ENCODE measurements around the gene OR2T3.
"Not testable (repeated sequence)": the region's sequence is repeated elsewhere in the genome, so short reads cannot be mapped to it uniquely, and the experiment has no call there.

Gene OR2T3

DNA sequence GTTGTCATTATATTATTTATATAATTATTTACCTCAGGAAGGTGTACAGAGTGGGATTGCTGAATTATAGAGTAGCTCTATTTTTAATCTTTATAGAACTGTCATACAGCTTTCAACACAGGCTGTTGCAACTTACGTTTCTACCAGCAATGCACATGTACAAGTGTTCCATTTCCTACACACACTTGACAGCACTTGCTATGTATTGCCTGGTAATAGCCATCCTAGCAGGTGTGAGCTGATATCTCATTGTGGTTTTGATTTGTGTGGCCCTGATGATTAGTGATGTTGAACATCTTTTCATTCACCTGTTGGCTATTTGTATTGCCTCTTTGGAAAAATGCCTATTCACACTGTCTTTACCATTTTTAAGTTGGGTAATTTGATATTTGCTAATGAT, 2.5 kb downstream of the OR2T3 start:
- DNase-seq = not testable (repeated sequence)

DNA sequence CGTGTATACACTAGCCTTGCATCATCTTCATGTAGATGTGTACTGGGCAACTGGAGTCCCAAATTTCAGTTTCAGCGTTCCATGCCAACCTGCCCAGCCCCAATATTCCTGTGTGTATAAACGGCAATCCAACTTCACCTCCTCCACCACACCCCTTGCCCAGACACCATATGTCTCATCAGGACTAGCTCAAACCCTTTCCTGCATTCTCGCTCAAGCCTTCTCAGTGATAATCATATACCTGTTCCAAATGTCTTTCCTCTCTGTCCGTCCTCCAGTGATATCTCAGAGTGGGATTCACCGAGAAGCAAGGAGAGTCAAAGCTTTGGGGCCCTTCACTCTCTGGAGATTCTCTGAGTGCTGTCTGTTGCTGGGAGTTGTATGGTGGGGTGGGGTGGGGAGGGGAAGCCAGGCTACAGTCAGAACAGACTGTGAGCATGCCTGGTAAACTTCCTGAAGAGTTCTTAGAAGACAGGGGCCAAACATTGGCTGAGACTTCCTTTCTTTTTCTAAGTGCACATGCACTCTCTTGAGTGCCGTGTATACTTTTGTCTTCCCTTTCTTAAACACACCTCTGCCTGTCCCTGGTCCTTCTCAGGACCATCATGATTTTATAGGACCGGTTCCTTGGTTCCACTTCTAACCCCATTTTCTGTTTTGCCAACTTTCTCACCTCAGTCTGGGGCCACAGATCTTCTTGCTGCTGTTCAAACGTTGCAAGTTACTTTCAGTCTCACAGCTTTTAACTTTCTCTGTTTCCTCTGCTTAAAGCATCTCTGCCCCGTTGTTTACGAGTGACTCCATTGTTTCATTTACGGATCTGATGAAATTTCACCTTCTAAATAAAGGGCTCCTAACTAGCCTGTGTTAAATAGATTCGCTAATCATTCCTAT, 8.8 kb downstream of the OR2T3 start:
- DNase-seq = peak; percentile 12

DNA sequence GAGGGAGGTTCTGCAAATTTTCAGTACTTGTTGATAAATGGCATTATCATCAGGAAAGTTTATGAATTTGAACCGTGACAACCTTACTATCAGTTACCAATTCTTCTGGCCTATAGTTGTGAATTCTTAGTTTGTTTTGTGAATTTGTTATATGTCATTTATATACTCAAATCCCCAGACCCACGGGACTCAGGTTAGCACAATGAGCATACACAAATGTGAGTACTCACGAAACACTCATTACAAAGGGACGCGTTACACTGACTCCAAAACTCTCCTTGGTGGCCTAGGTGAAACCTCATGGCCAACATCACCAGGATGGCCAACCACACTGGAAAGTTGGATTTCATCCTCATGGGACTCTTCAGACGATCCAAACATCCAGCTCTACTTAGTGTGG, 15.1 kb downstream of the OR2T3 start, which contains the start of gene OR2T5:
TSS of gene OR2T5 (plus strand) at position 301 of the 400 bp plus-strand sequence. CDS start at position 301, 0 bp downstream.
- DNase-seq = not testable (repeated sequence)

DNA sequence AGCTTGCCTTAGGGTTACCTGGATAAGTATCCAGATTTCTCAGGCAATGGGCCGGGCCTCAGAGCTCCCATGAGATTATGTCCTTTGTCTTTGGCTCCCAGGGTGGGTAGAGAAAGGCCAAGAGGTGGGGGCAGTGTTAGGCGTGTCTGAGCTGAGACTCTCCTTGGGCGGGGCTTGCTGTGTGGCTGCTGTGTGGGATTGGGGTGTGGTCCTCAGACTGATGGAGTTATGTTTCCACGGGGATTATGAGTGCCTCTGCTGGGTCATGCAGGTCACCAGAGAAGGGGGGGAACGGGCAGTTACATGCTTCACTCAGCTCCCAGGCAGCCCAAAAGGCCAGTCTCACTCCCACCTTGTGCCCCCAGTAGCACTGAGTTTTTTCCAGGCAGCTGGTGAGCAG, 23.5 kb downstream of the OR2T3 start:
- DNase-seq = not testable (repeated sequence)

DNA sequence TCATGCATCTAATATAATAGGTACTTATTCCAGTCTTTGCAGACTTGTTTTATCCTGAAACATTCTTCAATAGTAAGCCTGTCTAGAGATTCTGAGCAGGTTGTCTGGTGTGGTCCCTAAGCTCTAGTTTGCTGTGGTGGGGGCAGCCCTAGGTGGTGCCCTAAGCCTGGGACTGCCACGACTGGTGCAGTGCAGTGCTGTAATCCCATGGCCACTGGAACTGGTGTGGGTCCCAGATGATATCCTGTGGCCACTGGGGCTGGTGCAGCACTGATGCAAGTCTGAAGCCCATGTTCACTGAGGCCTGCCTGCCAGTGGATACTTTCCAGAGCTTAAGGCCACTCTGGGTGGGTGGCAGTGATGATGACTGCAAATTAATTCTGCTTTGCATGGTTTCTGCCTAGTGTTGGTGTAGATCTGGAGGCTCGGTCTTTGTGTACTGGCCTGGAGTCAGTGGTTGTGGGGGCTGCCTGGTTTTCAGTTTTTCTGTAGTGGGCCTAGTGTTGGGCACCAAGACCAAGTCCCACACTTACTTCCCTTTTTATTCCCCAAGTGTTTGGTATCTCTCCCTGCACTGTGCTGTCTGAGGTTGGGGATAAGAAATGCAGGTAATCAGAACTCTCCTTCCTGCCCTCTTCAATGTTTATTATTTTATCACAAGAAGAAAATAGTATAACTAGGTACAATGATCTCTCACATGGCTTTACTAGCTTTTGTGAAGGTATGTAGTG, 27.3 kb downstream of the OR2T3 start:
- DNase-seq = not testable (repeated sequence)

DNA sequence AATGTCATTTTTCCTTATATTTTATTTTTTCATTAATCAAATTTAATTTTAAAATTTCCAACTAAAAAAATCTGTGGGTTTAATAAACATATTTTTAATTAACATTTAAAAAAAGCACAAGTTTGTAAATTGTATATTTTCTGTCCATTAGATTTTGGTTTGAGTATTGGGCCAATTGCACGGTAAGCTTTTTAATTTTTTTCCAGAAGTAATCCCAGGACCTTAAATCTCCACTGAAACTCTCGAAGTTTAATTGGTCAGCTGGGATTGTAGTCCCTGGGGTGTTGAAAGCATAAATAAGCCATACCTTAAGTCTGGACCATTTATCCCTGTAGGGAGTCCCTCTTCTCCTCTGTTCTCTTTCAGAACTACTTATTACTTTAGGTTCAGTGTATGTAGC, 34.6 kb downstream of the OR2T3 start, which contains the start of gene OR2G6:
TSS of gene OR2G6 (plus strand) at position 301 of the 400 bp plus-strand sequence. CDS start 13,574 bp downstream, outside the sequence.
- DNase-seq = not testable (repeated sequence)

DNA sequence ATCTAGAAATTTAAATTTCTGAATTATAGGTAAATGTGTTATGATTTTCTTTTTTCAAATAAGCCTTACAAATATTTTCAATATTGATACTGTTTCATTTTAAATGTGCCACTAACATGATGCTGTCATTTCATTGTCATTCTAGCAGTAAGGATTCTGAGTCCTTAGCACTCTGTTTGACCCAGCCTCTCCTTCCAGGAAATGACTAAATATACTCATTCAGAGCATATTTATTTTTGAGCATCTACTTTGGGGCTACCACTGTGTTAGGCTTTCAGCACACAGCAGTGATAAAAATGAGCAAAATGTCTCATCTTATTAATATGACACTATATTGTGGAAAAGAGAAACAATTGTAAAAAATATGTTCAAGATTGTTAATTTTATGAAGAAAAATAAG, 37.1 kb downstream of the OR2T3 start:
- not testable (repeated sequence) for DNase-seq

DNA sequence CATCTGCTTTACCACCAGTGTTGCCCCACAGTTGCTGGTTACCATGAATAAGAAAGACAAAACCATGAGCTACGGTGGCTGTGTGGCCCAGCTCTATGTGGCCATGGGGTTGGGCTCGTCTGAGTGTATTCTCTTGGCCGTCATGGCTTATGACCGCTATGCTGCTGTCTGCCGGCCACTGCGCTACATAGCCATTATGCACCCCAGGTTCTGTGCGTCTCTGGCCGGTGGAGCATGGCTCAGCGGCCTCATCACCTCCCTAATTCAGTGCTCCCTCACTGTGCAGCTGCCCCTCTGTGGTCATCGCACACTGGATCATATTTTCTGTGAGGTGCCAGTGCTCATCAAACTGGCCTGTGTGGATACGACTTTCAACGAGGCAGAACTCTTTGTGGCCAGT, 48.7 kb downstream of the OR2T3 start:
- no peak for DNase-seq

Measured in stimulated activated CD4-positive, alpha-beta T cell treated with anti-CD3 and anti-CD28 coated beads, Interleukin-4, amount 100 ng/mL, for 24 hours (primary cell).